ENCODE results near the gene CCDC184. TPM values are rescaled to one million over a fixed set of nuclear protein-coding genes. Genes with fewer than 3 reads are reported as not detected.

CCDC184 gene
- total RNA-seq (2021) = 0.11 and 0.13 TPM in 2 replicates
- long read RNA-seq, partial matches to known transcripts = 0 of 1 reads
- long read RNA-seq, other reads (novel, unspliced or antisense) = 0 of 1 reads

- peak within 1 kb of the TSS; percentile 54 for H3K4me2 ChIP-seq (ENCODE audit: insufficient read depth, insufficient read length, low read length)
- H3K79me2 ChIP-seq (ENCODE audit: insufficient read depth, low read length) = no peaks in the 10 kb centered on the region
- no peak within 1 kb of the TSS for H2BK15ac ChIP-seq (ENCODE audit: low read depth, low read length)
- WGBS (ENCODE audit: extremely low coverage, insufficient read length, low lambda C conversion rate) = no CpG with 5 or more reads among the region's 61 CpGs
- H4K8ac ChIP-seq (replicated peaks; ENCODE audit: insufficient read length, low read depth, low read length) = no peak within 1 kb of the TSS
- H3K9ac ChIP-seq (ENCODE audit: extremely low read depth, insufficient read length, low read length) = no peak within 1 kb of the TSS
- Mint-ChIP-seq H3K27me3 (ENCODE audit: low read depth) (peaks cover 98% of the 10 kb centered on the region), H3K4me1 (peaks cover 29 to 35% of the 10 kb centered on the region in 2 experiments), H3K9me3 (no peaks in the 10 kb centered on the region; a peak in 2 of 5 replicates), H3K27ac (peak within 1 kb of the TSS; percentile 8 to 82 (median 63); a peak in 2 of 7 replicates), H3K36me3 (ENCODE audit: insufficient read depth in 1 of 3, low read depth in 3 of 3) (no peaks in the 10 kb centered on the region), H3K4me3 (peak within 1 kb of the TSS; percentile 79 to 87)
- peaks cover 15% of the 10 kb centered on the region; the same call in 1 of the 2 replicates for H3K27me3 ChIP-seq (ENCODE audit: insufficient read depth, low read length)
- no peak within 1 kb of the TSS for H3K56ac ChIP-seq (ENCODE audit: insufficient read length, low read depth, low read length)
- H4K5ac ChIP-seq (ENCODE audit: insufficient read length, low read depth, low read length) = no peak within 1 kb of the TSS
- H3K23ac ChIP-seq (ENCODE audit: insufficient read length, low read depth, low read length) = no peak within 1 kb of the TSS
- H3K9me3 ChIP-seq (ENCODE audit: control insufficient read depth, low read depth, low read length) = no peaks in the 10 kb centered on the region
- H3K4me1 ChIP-seq (ENCODE audit: insufficient read depth, low read length) = no peaks in the 10 kb centered on the region
- H3K4ac ChIP-seq (ENCODE audit: low read depth, low read length) = no peak within 1 kb of the TSS
- no peak within 1 kb of the TSS for H2BK5ac ChIP-seq (ENCODE audit: insufficient read length, low read length)
- H2AFZ ChIP-seq (ENCODE audit: low read length) = no peak within 1 kb of the TSS
- H3K23me2 ChIP-seq (ENCODE audit: insufficient read length, low read depth, low read length, poor library complexity, severe bottlenecking) = peaks cover 21% of the 10 kb centered on the region
- no peak within 1 kb of the TSS for H3K14ac ChIP-seq (ENCODE audit: insufficient read depth, low read length)
- no peak within 1 kb of the TSS for H2BK120ac ChIP-seq (ENCODE audit: low read depth, low read length, poor library complexity, severe bottlenecking)
- H3K18ac ChIP-seq (ENCODE audit: insufficient read length, low read depth, low read length) = no peak within 1 kb of the TSS
- H3K79me1 ChIP-seq (ENCODE audit: insufficient read depth, low read depth, low read length, poor library complexity, severe bottlenecking) = no peaks in the 10 kb centered on the region
- TF ChIP-seq CTCF (conservative IDR thresholded peaks at IDR 0.05) = peak; percentile 51; the same call in 2 of the 3 replicates
- no peak within 1 kb of the TSS for H2BK12ac ChIP-seq (ENCODE audit: insufficient read length, low read depth, low read length)
- no peak within 1 kb of the TSS for H2AK5ac ChIP-seq (ENCODE audit: insufficient read length, low read length)
- no peak within 1 kb of the TSS for H2BK20ac ChIP-seq (ENCODE audit: low read depth, low read length, poor library complexity, severe bottlenecking)
- peak; percentile 86 for DNase-seq
- no peak within 1 kb of the TSS for H3K27ac ChIP-seq (ENCODE audit: insufficient read length, low read depth, low read length)
- no peak within 1 kb of the TSS for H4K91ac ChIP-seq (ENCODE audit: insufficient read length, low read depth, low read length)
- no peaks in the 10 kb centered on the region for H4K20me1 ChIP-seq (ENCODE audit: control insufficient read depth, insufficient read depth, insufficient read length)
- H3T11ph ChIP-seq (ENCODE audit: low read length) = no peak within 1 kb of the TSS
Measured at GRCh38 chr12:48183091-48183875, at the start of gene CCDC184. TSS of gene CCDC184 (plus strand) at chr12:48183644. CDS start at chr12:48184123, 479 bp downstream.

Data from H9 (cell line).